CD14-positive monocyte (primary cell): ENCODE measurements around the gene PAQR6. TPM values are rescaled to one million over a fixed set of nuclear protein-coding genes. Genes with fewer than 3 reads are reported as not detected.

ENCODE experiments used
- DNase-seq, 3 donors: peaks; one replicate each; pipeline ENCODE4 v3.0.0-alpha.2; 2011 to 2022
- H2AFZ ChIP-seq: 2 replicates; pipeline ENCODE4 v1.6.0; 2012; ENCODE audit warnings: mild to moderate bottlenecking, low read depth, low read length, inconsistent platforms; ENCODE audit not compliant: insufficient read depth, poor library complexity, severe bottlenecking
- H3K27ac ChIP-seq, 2 donors: 1 replicate in 1 of 2; 2 replicates in 1 of 2; pipeline ENCODE4 v1.5.1; 2012 to 2013; ENCODE audit warnings: low read length in 2 of 2, control low read depth in 1 of 2, inconsistent platforms in 1 of 2, low read depth in 1 of 2, mild to moderate bottlenecking in 1 of 2
- H3K27me3 ChIP-seq, 2 donors: one replicate each; pipeline versions ENCODE4 v1.6.0 to v1.6.1; 2011 to 2013; ENCODE audit warnings: low read length in 2 of 2; ENCODE audit not compliant: control insufficient read depth in 2 of 2, insufficient read depth in 2 of 2
- H3K36me3 ChIP-seq, 2 donors: replicated peaks in 1 of 2; 1 replicate in 1 of 2; 2 replicates in 1 of 2; pipeline versions ENCODE4 v1.5.1 to v1.6.1; 2012 to 2013; ENCODE audit warnings: low read length in 2 of 2, control low read depth in 1 of 2, inconsistent platforms in 1 of 2, mild to moderate bottlenecking in 1 of 2; ENCODE audit not compliant: insufficient read depth in 2 of 2, control insufficient read depth in 1 of 2
- H3K4me1 ChIP-seq, 2 donors: 1 replicate in 1 of 2; 2 replicates in 1 of 2; pipeline versions ENCODE4 v1.5.1 to v1.6.1; 2012 to 2013; ENCODE audit warnings: low read length in 2 of 2, control low read depth in 1 of 2, inconsistent platforms in 1 of 2, mild to moderate bottlenecking in 1 of 2, moderate library complexity in 1 of 2; ENCODE audit not compliant: insufficient read depth in 2 of 2, control insufficient read depth in 1 of 2
- H3K4me2 ChIP-seq: replicated peaks from 2 replicates; pipeline ENCODE3; 2012; ENCODE audit warnings: low read length, moderate library complexity, mild to moderate bottlenecking; ENCODE audit not compliant: poor library complexity, severe bottlenecking; ENCODE audit errors: extremely low read depth
- H3K4me3 ChIP-seq, 3 experiments: fragments of 200-600 bp in 1 of 3; sonication (generic) in 1 of 3; replicated peaks in 1 of 3; 1 replicate in 2 of 3; 2 replicates in 1 of 3; pipeline ENCODE4 v1.5.1; 2011 to 2013; ENCODE audit warnings: low read length in 3 of 3, mild to moderate bottlenecking in 3 of 3, control low read depth in 2 of 3, low read depth in 2 of 3, inconsistent platforms in 1 of 3, moderate library complexity in 1 of 3
- H3K79me2 ChIP-seq: 2 replicates; pipeline ENCODE4 v1.6.0; 2012; ENCODE audit warnings: mild to moderate bottlenecking, control low read depth, inconsistent platforms, low read length, moderate library complexity; ENCODE audit not compliant: insufficient read depth
- H3K9ac ChIP-seq: 2 replicates; pipeline ENCODE4 v1.6.0; 2017; ENCODE audit warnings: low read length, mild to moderate bottlenecking; ENCODE audit not compliant: insufficient read depth, poor library complexity, severe bottlenecking
- H3K9me3 ChIP-seq, 2 donors: replicated peaks in 1 of 2; 1 replicate in 1 of 2; 2 replicates in 1 of 2; pipeline versions ENCODE4 v1.5.1 to v1.6.1; 2012 to 2013; ENCODE audit warnings: low read length in 2 of 2, control low read depth in 1 of 2; ENCODE audit not compliant: control insufficient read depth in 1 of 2, insufficient read depth in 1 of 2
- H4K20me1 ChIP-seq: 2 replicates; pipeline ENCODE4 v1.6.0; 2012; ENCODE audit warnings: mild to moderate bottlenecking, low read length, control low read depth, moderate library complexity; ENCODE audit not compliant: insufficient read depth
- H3K27ac Mint-ChIP-seq, 7 donors: one replicate each; pipeline ENCODE4 v1.8.0; 2020; ENCODE audit warnings: mild to moderate bottlenecking in 7 of 7, mixed read lengths in 7 of 7, moderate library complexity in 6 of 7, inconsistent platforms in 2 of 7
- H3K27me3 Mint-ChIP-seq, 3 donors: one replicate each; pipeline ENCODE4 v1.8.0; 2021 to 2022; ENCODE audit warnings: low read depth in 3 of 3, mild to moderate bottlenecking in 3 of 3, mixed read lengths in 3 of 3, moderate library complexity in 3 of 3, inconsistent platforms in 1 of 3
- H3K36me3 Mint-ChIP-seq, 2 donors: one replicate each; pipeline ENCODE4 v1.8.0; 2020; ENCODE audit warnings: mixed read lengths in 2 of 2, inconsistent platforms in 1 of 2, mild to moderate bottlenecking in 1 of 2
- H3K4me1 Mint-ChIP-seq: one replicate; pipeline ENCODE4 v1.8.0; 2020; ENCODE audit warnings: mild to moderate bottlenecking, mixed read lengths
- H3K4me3 Mint-ChIP-seq, 2 donors: one replicate each; pipeline ENCODE4 v1.8.0; 2020; ENCODE audit warnings: mild to moderate bottlenecking in 2 of 2, mixed read lengths in 2 of 2, moderate library complexity in 1 of 2
- H3K9me3 Mint-ChIP-seq, 7 donors: one replicate each; pipeline ENCODE4 v1.8.0; 2020 to 2022; ENCODE audit warnings: mixed read lengths in 7 of 7, mild to moderate bottlenecking in 6 of 7, moderate library complexity in 6 of 7, inconsistent platforms in 2 of 7
- WGBS: methylation state at CpG from one replicate; pipeline ENCODE4 v1.1.5; 2013; ENCODE audit warnings: missing lambda C conversion rate; ENCODE audit not compliant: insufficient coverage; 5-methylcytosine and 5-hydroxymethylcytosine counted together
- intact Hi-C, 2 donors: fragments of 100-400 bp; cut with micrococcal nuclease; formaldehyde crosslinking; loops; one replicate each; pipeline versions ENCODE4 v1.15.0 to v1.15.1; 2023
- polyA plus RNA-seq, 3 donors: library from polyadenylated mRNA; depleted of rRNA in 1 of 3; unstranded in 2 of 3; stranded (reverse) in 1 of 3; fragments of 300-500 nt in 2 of 3; fragments of >200 nt in 1 of 3; fragmentation: Illumina TruSeq in 2 of 3; gene quantifications; 1 replicate in 2 of 3; 2 replicates in 1 of 3; pipeline ENCODE4 v1.2.3, GENCODE V29; 2012 to 2021
- TF ChIP-seq, protein P1 (sequence below): fragments of 200-600 bp; IDR thresholded peaks from one replicate; pipeline ENCODE4 v1.8.0; 2022; ENCODE audit warnings: antibody characterized with exemption, mild to moderate bottlenecking

The PAQR6 gene
- polyA plus RNA-seq, 3 donors, result 7.7 TPM; not detected in 2

DNA sequence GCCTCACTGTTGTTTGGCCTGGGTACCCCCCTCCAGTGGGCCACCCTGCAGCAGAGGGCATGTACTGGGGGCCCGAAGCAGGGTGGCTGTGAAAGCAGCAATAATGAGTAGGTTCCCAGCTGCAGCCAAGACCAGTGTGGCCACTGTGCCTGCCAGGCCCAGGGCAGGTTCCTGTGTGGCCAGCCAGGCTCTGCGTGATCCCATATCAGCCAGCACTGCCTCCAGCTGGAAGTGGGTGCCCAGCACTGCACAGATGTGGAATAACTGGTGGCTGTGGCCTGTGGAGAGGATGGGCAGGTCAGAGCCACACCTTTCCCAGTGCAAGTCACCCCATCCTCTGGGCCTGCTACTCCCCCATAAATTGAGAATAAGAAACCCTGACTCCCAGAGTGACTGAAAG, 3.7 kb downstream of the PAQR6 start:
- Mint-ChIP-seq H3K36me3 (peaks cover 28 to 35% of the 10 kb centered on the region in 2 donors), H3K4me3 (no peak overlapping the region), H3K4me1 (peaks cover 14% of the 10 kb centered on the region), H3K9me3 (peaks cover 0 to 9% (median 0%) of the 10 kb centered on the region in 7 donors), H3K27me3 (peaks cover 21 to 40% (median 35%) of the 10 kb centered on the region in 3 donors), H3K27ac (no peak overlapping the region)
- Histone ChIP-seq H3K4me2 (no peak overlapping the region), H3K4me3 (no peak overlapping the region), H3K4me1 (peaks cover 9 to 14% of the 10 kb centered on the region in 2 donors), H4K20me1 (peaks cover 28% of the 10 kb centered on the region), H3K27ac (no peak overlapping the region), H3K9me3 (peaks cover 0 to 12% of the 10 kb centered on the region in 2 donors), H3K27me3 (peaks cover 10 to 31% of the 10 kb centered on the region in 2 donors), H3K79me2 (no peaks in the 10 kb centered on the region), H3K9ac (no peak overlapping the region), H2AFZ (no peak overlapping the region), H3K36me3 (peaks cover 16 to 23% of the 10 kb centered on the region in 2 donors)
- TF ChIP-seq, protein P1, sequence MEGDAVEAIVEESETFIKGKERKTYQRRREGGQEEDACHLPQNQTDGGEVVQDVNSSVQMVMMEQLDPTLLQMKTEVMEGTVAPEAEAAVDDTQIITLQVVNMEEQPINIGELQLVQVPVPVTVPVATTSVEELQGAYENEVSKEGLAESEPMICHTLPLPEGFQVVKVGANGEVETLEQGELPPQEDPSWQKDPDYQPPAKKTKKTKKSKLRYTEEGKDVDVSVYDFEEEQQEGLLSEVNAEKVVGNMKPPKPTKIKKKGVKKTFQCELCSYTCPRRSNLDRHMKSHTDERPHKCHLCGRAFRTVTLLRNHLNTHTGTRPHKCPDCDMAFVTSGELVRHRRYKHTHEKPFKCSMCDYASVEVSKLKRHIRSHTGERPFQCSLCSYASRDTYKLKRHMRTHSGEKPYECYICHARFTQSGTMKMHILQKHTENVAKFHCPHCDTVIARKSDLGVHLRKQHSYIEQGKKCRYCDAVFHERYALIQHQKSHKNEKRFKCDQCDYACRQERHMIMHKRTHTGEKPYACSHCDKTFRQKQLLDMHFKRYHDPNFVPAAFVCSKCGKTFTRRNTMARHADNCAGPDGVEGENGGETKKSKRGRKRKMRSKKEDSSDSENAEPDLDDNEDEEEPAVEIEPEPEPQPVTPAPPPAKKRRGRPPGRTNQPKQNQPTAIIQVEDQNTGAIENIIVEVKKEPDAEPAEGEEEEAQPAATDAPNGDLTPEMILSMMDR, result no peak
- 100% methylated on average over 1 of the region's 2 CpGs for WGBS
- DNase-seq, result no peak
- intact Hi-C loops, result no loop called here

DNA sequence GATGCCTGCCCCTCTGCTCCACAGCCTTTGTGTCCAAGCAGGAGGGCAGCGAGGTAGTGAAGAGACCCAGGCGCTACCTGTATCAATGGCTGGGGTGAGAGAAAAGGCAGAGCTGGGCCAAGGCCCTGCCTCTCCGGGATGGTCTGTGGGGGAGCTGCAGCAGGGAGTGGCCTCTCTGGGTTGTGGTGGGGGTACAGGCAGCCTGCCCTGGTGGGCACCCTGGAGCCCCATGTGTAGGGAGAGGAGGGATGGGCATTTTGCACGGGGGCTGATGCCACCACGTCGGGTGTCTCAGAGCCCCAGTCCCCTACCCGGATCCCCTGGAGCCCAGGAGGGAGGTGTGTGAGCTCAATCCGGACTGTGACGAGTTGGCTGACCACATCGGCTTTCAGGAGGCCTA, 5.1 kb downstream of the PAQR6 start:
- H3K9me3 Mint-ChIP-seq, result peaks cover 0 to 9% (median 0%) of the 10 kb centered on the region in 7 donors
- TF ChIP-seq, protein P1, result no peak
- Histone ChIP-seq H2AFZ (no peak overlapping the region), H3K4me3 (no peak overlapping the region), H3K27me3 (peaks cover 10 to 31% of the 10 kb centered on the region in 2 donors), H3K9ac (no peak overlapping the region), H3K4me1 (peaks cover 9 to 14% of the 10 kb centered on the region in 2 donors), H4K20me1 (peaks cover 19% of the 10 kb centered on the region), H3K79me2 (no peaks in the 10 kb centered on the region), H3K4me2 (no peak overlapping the region), H3K36me3 (peaks cover 27 to 33% of the 10 kb centered on the region in 2 donors), H3K9me3 (peaks cover 0 to 12% of the 10 kb centered on the region in 2 donors), H3K27ac (no peak overlapping the region)
- 99% methylated on average over 10 of the region's 10 CpGs for WGBS
- H3K27ac Mint-ChIP-seq, result no peak overlapping the region
- intact Hi-C loops, result no loop called here
- peaks cover 14% of the 10 kb centered on the region for H3K4me1 Mint-ChIP-seq
- no peak for DNase-seq
- H3K4me3 Mint-ChIP-seq, result no peak overlapping the region
- peaks cover 21 to 40% (median 35%) of the 10 kb centered on the region in 3 donors for H3K27me3 Mint-ChIP-seq
- H3K36me3 Mint-ChIP-seq, result peaks cover 40 to 44% of the 10 kb centered on the region in 2 donors
